ENCODE results near the gene CSNK1G3.
"Not testable (repeated sequence)": the region's sequence is repeated elsewhere in the genome, so short reads cannot be mapped to it uniquely, and the experiment has no call there.

The CSNK1G3 gene

DNA sequence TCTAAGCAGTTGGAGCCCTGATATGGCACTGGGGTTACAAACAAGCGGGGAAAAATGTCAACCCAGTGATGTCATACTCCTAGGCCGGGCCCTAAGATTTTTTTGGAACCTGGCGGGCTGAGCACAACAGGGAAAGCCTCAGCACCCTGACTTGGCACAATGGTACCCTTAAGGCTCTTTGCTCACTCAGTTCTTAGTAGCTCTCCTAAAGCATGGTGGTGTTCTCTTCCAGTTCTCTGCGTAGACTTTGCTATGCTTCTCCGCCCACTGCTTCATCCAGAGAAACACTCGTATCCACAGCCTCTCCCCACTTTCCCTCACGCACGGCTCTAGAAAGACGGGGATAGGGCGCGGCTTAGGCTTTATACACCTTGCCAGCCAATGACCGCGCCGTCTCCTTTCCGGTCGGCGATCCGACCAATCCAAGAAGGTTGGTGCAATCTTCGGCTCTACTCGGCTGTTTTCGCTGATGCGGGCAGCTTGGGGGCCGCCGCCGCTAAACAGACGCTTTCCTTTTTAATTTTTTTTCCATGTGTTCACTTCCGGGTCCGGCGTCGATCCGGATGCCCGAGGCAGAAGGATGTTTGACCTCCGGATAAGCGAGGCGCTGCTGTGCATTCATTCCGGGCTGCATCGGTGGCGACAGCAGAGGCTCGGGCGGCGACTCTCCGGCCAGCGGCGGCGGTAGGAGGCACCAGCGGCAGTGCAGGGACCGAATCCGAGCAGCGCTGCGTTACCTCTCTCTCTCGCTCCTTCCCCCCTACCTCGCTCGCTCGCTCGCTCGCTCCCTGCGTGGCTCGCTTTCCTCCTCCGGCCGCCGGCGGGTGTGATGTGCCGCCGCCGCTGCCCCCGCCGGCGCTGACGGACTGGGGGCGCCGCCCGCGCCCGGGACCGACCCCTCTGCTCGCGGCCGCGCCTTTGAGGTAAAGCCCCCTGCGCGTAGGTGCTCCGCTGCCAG, at the start of gene CSNK1G3:
TSS of gene CSNK1G3 (plus strand) at position 530 of the 958 bp plus-strand sequence. CDS start 33,487 bp downstream, outside the sequence.
- H3K4me3 ChIP-seq (ENCODE audit: low read depth, low read length): peak within 1 kb of the TSS; percentile 97
- TF ChIP-seq, protein P1, sequence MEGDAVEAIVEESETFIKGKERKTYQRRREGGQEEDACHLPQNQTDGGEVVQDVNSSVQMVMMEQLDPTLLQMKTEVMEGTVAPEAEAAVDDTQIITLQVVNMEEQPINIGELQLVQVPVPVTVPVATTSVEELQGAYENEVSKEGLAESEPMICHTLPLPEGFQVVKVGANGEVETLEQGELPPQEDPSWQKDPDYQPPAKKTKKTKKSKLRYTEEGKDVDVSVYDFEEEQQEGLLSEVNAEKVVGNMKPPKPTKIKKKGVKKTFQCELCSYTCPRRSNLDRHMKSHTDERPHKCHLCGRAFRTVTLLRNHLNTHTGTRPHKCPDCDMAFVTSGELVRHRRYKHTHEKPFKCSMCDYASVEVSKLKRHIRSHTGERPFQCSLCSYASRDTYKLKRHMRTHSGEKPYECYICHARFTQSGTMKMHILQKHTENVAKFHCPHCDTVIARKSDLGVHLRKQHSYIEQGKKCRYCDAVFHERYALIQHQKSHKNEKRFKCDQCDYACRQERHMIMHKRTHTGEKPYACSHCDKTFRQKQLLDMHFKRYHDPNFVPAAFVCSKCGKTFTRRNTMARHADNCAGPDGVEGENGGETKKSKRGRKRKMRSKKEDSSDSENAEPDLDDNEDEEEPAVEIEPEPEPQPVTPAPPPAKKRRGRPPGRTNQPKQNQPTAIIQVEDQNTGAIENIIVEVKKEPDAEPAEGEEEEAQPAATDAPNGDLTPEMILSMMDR (IDR thresholded peaks at IDR 0.05; ENCODE audit: insufficient read depth, low read depth, low read length, missing control alignments): no peak
- DNase-seq (ENCODE audit: low read depth): peak; percentile 97

DNA sequence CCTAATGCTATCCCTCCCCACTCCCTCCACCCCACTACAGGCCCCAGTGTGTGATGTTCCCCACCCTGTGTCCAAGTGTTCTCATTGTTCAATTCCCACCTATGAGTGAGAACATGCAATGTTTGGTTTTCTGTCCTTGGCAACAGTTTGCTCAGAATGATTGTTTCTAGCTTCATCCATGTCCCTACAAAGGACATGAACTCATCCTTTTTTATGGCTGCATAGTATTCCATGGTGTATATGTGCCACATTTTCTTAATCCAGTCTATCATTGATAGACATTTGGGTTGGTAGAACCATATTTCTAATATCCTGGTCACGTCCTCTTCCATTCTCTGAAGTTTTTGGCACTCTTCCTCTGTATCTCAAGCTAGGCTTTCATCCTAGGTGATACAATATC, 45.1 kb upstream of the CSNK1G3 start:
- DNase-seq (ENCODE audit: low read depth); H3K4me3 ChIP-seq (ENCODE audit: low read depth, low read length): not testable (repeated sequence)

DNA sequence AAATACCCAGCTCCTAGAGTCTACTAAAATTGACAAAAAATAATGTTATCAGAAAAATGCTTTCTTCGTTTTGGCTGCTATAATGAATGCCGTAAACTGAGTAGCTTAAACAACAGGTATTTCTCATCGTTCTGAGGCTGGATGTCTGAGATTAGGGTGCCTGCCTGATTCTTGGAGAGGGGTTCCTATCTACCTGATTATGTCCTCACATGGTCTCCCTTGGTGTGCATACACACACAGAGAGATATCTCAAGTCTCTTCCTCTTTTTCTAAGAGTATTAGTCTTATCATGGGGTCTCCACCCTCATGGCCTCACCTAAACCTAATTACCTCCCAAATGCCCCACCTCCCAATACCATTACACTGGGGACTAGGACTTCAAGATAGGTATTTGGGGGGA, 40.6 kb upstream of the CSNK1G3 start:
- DNase-seq (ENCODE audit: low read depth): no peak
- TF ChIP-seq, protein P1 (IDR thresholded peaks at IDR 0.05; ENCODE audit: insufficient read depth, low read depth, low read length, missing control alignments): no peak
- no peak overlapping the region for H3K4me3 ChIP-seq (ENCODE audit: low read depth, low read length)

DNA sequence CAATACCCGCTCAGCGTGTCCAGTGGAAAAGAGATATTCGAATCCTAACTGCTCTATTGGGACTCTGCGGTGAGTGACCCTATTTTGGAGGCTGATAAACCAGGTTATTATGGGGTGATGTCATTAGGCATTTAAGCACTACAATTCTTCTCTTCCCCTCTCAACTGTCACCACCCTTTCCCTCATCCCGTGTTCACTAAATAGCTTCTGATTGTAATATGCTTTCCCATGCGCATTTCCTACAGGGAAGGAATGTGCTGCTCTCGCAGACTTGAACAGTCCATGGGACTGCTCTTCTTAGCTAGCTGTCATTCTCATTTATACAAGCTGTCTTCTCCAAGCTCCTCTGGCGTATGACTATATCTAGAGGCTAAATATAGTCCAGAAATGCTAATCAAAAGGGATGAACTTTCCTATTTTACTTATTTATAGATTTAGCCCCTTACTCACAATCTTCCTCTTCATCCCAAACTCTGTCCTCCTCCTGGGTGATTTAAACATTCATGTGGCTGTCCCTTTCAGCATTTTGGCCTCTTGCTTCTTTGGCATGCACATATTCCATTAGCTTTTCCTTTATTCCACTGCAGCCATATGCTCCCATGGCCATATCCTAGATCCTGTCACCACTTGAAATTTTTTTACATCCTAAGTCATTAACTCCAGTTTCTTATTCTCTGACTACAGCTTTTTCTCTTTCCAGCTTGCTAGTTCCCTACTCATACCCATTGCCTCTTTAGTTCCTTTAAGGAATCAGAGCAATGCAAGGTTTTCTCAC, 39.6 kb upstream of the CSNK1G3 start:
- TF ChIP-seq, protein P1 (IDR thresholded peaks at IDR 0.05; ENCODE audit: insufficient read depth, low read depth, low read length, missing control alignments): no peak
- no peak overlapping the region for H3K4me3 ChIP-seq (ENCODE audit: low read depth, low read length)
- no peak for DNase-seq (ENCODE audit: low read depth)

DNA sequence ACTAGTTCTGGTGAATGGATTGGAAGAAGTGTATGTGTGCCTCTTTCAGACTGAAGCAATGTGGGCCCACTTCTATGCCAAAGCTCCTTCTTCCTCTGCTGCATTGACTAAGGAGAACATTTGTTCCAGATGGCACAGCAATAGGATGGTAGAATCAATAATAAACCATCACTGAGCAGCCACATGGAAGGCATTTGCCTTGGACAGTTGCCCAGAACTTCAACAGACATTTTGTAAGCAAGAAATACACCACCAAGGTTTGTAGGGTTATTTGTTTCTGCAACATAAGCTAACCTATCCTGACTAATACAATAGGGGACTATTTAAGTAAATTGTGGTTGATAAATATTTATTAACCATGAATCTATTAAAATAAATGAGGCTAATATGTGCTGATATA, 37.7 kb upstream of the CSNK1G3 start:
- TF ChIP-seq, protein P1 (IDR thresholded peaks at IDR 0.05; ENCODE audit: insufficient read depth, low read depth, low read length, missing control alignments): no peak
- no peak for DNase-seq (ENCODE audit: low read depth)
- no peak overlapping the region for H3K4me3 ChIP-seq (ENCODE audit: low read depth, low read length)

DNA sequence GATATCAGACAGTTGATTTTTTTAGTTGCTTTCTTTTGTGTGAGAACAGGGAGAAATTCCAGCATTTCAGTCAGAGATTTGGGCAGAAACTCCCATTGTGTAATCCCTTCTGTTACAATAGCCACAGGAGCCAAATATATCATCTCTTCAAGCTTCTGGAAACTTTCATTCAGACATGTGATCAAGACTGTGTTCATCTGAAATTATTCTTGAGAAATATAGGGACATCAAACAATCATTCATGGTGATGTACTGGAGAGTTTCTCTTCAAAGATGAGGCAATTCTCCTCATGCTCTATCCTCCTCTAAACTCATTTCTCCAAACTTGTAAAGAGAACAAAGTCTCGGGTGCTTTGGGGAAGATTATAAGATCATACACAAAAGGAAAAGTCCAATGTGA, 35.2 kb upstream of the CSNK1G3 start:
- H3K4me3 ChIP-seq (ENCODE audit: low read depth, low read length): no peak overlapping the region
- DNase-seq (ENCODE audit: low read depth): no peak
- TF ChIP-seq, protein P1 (IDR thresholded peaks at IDR 0.05; ENCODE audit: insufficient read depth, low read depth, low read length, missing control alignments): no peak

DNA sequence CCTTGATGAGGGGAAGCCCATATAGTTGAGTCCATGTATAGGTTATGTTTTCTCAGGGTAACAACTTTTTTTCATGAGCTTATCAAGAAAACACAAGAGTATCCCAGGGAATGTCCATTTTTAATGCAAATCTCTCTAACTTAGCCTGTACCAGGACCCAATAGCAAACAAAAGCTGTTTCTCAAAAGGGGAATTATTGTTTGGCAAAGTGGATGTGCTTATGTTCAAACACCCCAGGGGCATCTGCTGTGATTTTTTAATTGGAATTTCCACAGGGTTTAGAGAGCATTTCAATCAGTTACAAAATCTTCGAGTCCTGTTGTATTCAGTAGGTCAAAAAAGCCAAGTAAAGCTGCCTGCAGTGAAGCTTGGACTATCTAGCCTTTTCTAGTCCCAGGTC, 33.4 kb upstream of the CSNK1G3 start:
- no peak overlapping the region for H3K4me3 ChIP-seq (ENCODE audit: low read depth, low read length)
- DNase-seq (ENCODE audit: low read depth): no peak
- TF ChIP-seq, protein P1 (IDR thresholded peaks at IDR 0.05; ENCODE audit: insufficient read depth, low read depth, low read length, missing control alignments): no peak

All from GM12865 (cell line).